ENCODE measurements around the gene ZSWIM7. TPM values are rescaled to one million over a fixed set of nuclear protein-coding genes. Genes with fewer than 3 reads are reported as not detected.

Gene ZSWIM7
- total and polyA plus RNA-seq, 2 experiments from 2014 or later, result 16.3 to 50.4 TPM

- TF ChIP-seq ZNF462 (CRISPR knock-in tag; IDR thresholded peaks at IDR 0.05), result no peak
- TF ChIP-seq POLR2AphosphoS5 (IDR thresholded peaks at IDR 0.05; ENCODE audit: low read depth), result no peak
These were observed 27.0 kb downstream of the ZSWIM7 start (continued) for GRCh38 chr17:15972497-15972951.

DNA sequence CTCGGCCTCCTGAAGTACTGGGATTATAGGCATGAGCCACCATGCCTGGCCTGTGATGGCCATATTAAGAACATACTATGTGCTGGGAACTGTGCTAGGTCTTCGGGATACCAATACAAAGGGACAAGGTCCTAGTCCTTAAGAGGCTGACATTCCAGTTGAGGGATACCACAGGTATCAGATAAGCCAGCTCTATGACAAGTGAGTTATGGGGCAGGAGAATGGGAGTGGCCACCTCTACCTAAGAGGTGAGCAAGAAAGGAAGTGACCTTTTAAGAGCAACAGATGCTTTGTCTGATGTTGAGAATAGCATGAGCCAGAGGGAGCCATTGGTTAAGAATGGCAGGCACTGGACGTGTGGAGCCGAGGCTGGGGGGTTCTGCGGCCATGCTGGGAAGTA lies 27.6 kb downstream of the ZSWIM7 start:
- Histone ChIP-seq H3K9me2 (ENCODE audit: insufficient read depth) (0 out of 2 replicates have a peak, but pooled peaks cover 7% of the 10 kb centered on the region), H3K27ac (ENCODE audit: low read depth) (no peak overlapping the region), H3K4me1 (ENCODE audit: insufficient read depth) (peaks cover 17% of the 10 kb centered on the region), H3K79me2 (replicated peaks; ENCODE audit: insufficient read depth) (no peaks in the 10 kb centered on the region; the same call in 1 of the 2 replicates), H4K20me1 (replicated peaks; ENCODE audit: insufficient read depth) (0 out of 2 replicates have a peak, but pooled peaks cover 2% of the 10 kb centered on the region), H3K4me3 (no peak overlapping the region), H3F3A (replicated peaks; ENCODE audit: low read depth) (peaks cover 8% of the 10 kb centered on the region), H3K36me3 (ENCODE audit: insufficient read depth) (no peaks in the 10 kb centered on the region), H3K27me3 (ENCODE audit: insufficient read depth) (no peaks in the 10 kb centered on the region), H2AFZ (no peak overlapping the region), H3K4me2 (no peak overlapping the region)
- DNase-seq (ENCODE audit: low spot score) (no peak), ATAC-seq (no peak)
- no peak overlapping the region for H3K27ac Mint-ChIP-seq
- peaks cover 20% of the 10 kb centered on the region for H3K36me3 Mint-ChIP-seq (ENCODE audit: low read depth)
- peaks cover 37% of the 10 kb centered on the region for H3K4me1 Mint-ChIP-seq
- no peak overlapping the region for H3K4me3 Mint-ChIP-seq
- peaks cover 7% of the 10 kb centered on the region for H3K27me3 Mint-ChIP-seq (ENCODE audit: insufficient read depth, low read depth, poor library complexity)
- no peaks in the 10 kb centered on the region for H3K9me3 Mint-ChIP-seq
- TF ChIP-seq ZNF462 (CRISPR knock-in tag; IDR thresholded peaks at IDR 0.05), result no peak
- no peak for TF ChIP-seq CREB1 (CRISPR knock-in tag; IDR thresholded peaks at IDR 0.05; ENCODE audit: low read depth)
- TF ChIP-seq EZH2 (IDR thresholded peaks at IDR 0.05; ENCODE audit: low read depth, unreplicated experiment), result no peak
- no peak for TF ChIP-seq ETS1 (IDR thresholded peaks at IDR 0.05)
- no peak for TF ChIP-seq POLR2AphosphoS5 (IDR thresholded peaks at IDR 0.05; ENCODE audit: low read depth)
- no peak for TF ChIP-seq EZH2phosphoT487 (IDR thresholded peaks at IDR 0.05; ENCODE audit: unreplicated experiment)
